Muscle layer of colon (tissue), 2 donors: ENCODE measurements around the gene LYPD8.

Experiments used
- H3K27ac ChIP-seq: one replicate; pipeline ENCODE4 v1.7.0; 2013; ENCODE audit warnings: low read depth, mild to moderate bottlenecking, low read length, moderate library complexity
- H3K27me3 ChIP-seq, 2 donors: one replicate each; pipeline ENCODE4 v1.7.0; 2013; ENCODE audit warnings: low read length in 2 of 2, mild to moderate bottlenecking in 2 of 2; ENCODE audit not compliant: insufficient read depth in 2 of 2, control insufficient read depth in 1 of 2
- H3K36me3 ChIP-seq: one replicate; pipeline ENCODE4 v1.7.0; 2013; ENCODE audit warnings: mild to moderate bottlenecking, low read length; ENCODE audit not compliant: insufficient read depth
- H3K4me1 ChIP-seq: one replicate; pipeline ENCODE4 v1.7.0; 2013; ENCODE audit warnings: mild to moderate bottlenecking, low read length; ENCODE audit not compliant: insufficient read depth
- H3K4me3 ChIP-seq, 2 donors: one replicate each; pipeline ENCODE4 v1.7.0; 2013; ENCODE audit warnings: low read length in 2 of 2, low read depth in 1 of 2, mild to moderate bottlenecking in 1 of 2, moderate library complexity in 1 of 2
- H3K9ac ChIP-seq: one replicate; pipeline ENCODE4 v1.7.0; 2013; ENCODE audit warnings: low read length
- H3K9me3 ChIP-seq: one replicate; pipeline ENCODE4 v1.7.0; 2013; ENCODE audit warnings: mild to moderate bottlenecking, low read length
- donor health status: abdominal sarcoma.
- donor health status: Adenocarcinoma of cecum.

Gene LYPD8

GRCh38 chr1:248788327-248788726 lies 32.8 kb upstream of the LYPD8 start:
- Histone ChIP-seq H3K27ac (no peak overlapping the region), H3K4me3 (no peak overlapping the region), H3K36me3 (no peaks in the 10 kb centered on the region), H3K27me3 (no peaks in the 10 kb centered on the region), H3K9me3 (no peaks in the 10 kb centered on the region), H3K4me1 (no peaks in the 10 kb centered on the region), H3K9ac (no peak overlapping the region)

DNA sequence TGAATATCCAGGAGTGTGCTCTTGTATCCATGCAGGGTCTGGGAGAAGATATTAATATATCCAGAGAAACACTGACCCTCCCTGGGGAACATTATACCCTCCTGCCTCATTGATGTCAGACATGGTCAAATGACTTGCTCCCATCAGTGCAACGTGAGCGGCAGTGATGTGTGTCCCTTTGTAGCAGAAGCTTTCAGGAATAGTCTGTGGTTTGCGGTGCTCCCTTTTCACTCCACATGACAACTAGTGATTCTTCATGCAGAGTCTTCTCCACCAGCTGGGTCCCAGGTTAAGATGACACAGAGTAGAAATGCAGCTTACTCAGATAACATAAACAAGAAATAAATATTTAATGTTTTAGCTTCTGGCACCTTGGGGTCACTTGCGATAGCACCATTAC lies 31.9 kb upstream of the LYPD8 start:
- Histone ChIP-seq H3K4me1 (no peaks in the 10 kb centered on the region), H3K9ac (no peak overlapping the region), H3K27ac (no peak overlapping the region), H3K36me3 (no peaks in the 10 kb centered on the region), H3K27me3 (no peaks in the 10 kb centered on the region), H3K9me3 (no peaks in the 10 kb centered on the region), H3K4me3 (no peak overlapping the region)

DNA sequence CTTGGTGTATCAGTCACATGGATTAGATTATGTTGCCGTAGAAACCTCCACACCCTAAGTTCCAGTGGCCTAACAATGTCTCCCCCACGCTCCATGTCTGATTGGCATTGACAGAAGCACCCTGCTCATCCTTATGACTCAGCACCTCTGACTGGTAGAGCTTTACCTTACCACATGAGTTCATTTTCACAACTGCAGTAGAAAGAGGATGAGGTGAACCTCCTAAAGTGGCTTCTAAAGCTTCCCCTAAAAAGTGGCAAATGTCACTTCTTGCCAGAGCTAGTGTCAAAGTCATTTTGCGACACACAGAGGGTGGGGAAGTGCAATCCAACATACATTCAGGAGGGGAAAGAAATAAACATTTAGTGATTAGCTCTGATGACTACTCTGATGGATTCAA lies 30.6 kb upstream of the LYPD8 start:
- H3K27ac ChIP-seq = no peak overlapping the region
- no peaks in the 10 kb centered on the region for H3K27me3 ChIP-seq
- no peaks in the 10 kb centered on the region for H3K4me1 ChIP-seq
- H3K9ac ChIP-seq = no peak overlapping the region
- peaks cover 2% of the 10 kb centered on the region for H3K9me3 ChIP-seq
- H3K36me3 ChIP-seq = no peaks in the 10 kb centered on the region
- no peak overlapping the region for H3K4me3 ChIP-seq

- H3K4me3 ChIP-seq = no peak overlapping the region
- no peak overlapping the region for H3K27ac ChIP-seq
- no peaks in the 10 kb centered on the region for H3K36me3 ChIP-seq
- peaks cover 5% of the 10 kb centered on the region for H3K9me3 ChIP-seq
- H3K9ac ChIP-seq = no peak overlapping the region
- H3K4me1 ChIP-seq = no peaks in the 10 kb centered on the region
- no peaks in the 10 kb centered on the region for H3K27me3 ChIP-seq
These were observed 27.8 kb upstream of the LYPD8 start for GRCh38 chr1:248783367-248783766.

- Histone ChIP-seq H3K9me3 (peaks cover 5% of the 10 kb centered on the region), H3K36me3 (no peaks in the 10 kb centered on the region), H3K4me3 (no peak overlapping the region), H3K9ac (no peak overlapping the region), H3K27me3 (no peaks in the 10 kb centered on the region), H3K4me1 (no peaks in the 10 kb centered on the region), H3K27ac (no peak overlapping the region)
These were observed 27.0 kb upstream of the LYPD8 start for GRCh38 chr1:248782416-248783141.

- Histone ChIP-seq H3K9me3 (peaks cover 5% of the 10 kb centered on the region), H3K27ac (no peak overlapping the region), H3K4me1 (no peaks in the 10 kb centered on the region), H3K4me3 (no peak overlapping the region), H3K36me3 (no peaks in the 10 kb centered on the region), H3K9ac (no peak overlapping the region), H3K27me3 (no peaks in the 10 kb centered on the region)
These were observed 23.8 kb upstream of the LYPD8 start for GRCh38 chr1:248779350-248779749.

GRCh38 chr1:248778906-248779305 lies 23.3 kb upstream of the LYPD8 start:
- Histone ChIP-seq H3K4me3 (no peak overlapping the region), H3K4me1 (no peaks in the 10 kb centered on the region), H3K9me3 (peaks cover 5% of the 10 kb centered on the region), H3K36me3 (no peaks in the 10 kb centered on the region), H3K27ac (no peak overlapping the region), H3K27me3 (no peaks in the 10 kb centered on the region), H3K9ac (no peak overlapping the region)

- Histone ChIP-seq H3K9ac (no peak overlapping the region), H3K27ac (no peak overlapping the region), H3K4me3 (no peak overlapping the region), H3K9me3 (peaks cover 5% of the 10 kb centered on the region), H3K36me3 (no peaks in the 10 kb centered on the region), H3K27me3 (no peaks in the 10 kb centered on the region), H3K4me1 (no peaks in the 10 kb centered on the region)
These were observed 21.4 kb upstream of the LYPD8 start for GRCh38 chr1:248776991-248777390.

- H3K36me3 ChIP-seq = no peaks in the 10 kb centered on the region
- no peaks in the 10 kb centered on the region for H3K4me1 ChIP-seq
- H3K9me3 ChIP-seq = no peaks in the 10 kb centered on the region
- H3K4me3 ChIP-seq = no peak overlapping the region
- H3K27me3 ChIP-seq = no peaks in the 10 kb centered on the region
- H3K9ac ChIP-seq = no peak overlapping the region
- no peak overlapping the region for H3K27ac ChIP-seq
These were observed 19.9 kb upstream of the LYPD8 start for GRCh38 chr1:248775441-248775840.

GRCh38 chr1:248759644-248760043 lies 4.1 kb upstream of the LYPD8 start:
- H3K9ac ChIP-seq = no peak overlapping the region
- no peaks in the 10 kb centered on the region for H3K36me3 ChIP-seq
- H3K9me3 ChIP-seq = no peaks in the 10 kb centered on the region
- H3K4me1 ChIP-seq = no peaks in the 10 kb centered on the region
- H3K27ac ChIP-seq = no peak overlapping the region
- no peaks in the 10 kb centered on the region for H3K27me3 ChIP-seq
- H3K4me3 ChIP-seq = no peak overlapping the region

- Histone ChIP-seq H3K9me3 (no peaks in the 10 kb centered on the region), H3K27me3 (no peaks in the 10 kb centered on the region), H3K36me3 (no peaks in the 10 kb centered on the region), H3K4me3 (no peak overlapping the region), H3K9ac (no peak overlapping the region), H3K27ac (no peak overlapping the region), H3K4me1 (no peaks in the 10 kb centered on the region)
These were observed 2.8 kb upstream of the LYPD8 start for GRCh38 chr1:248758352-248758751.

GRCh38 chr1:248757784-248758195 lies 2.2 kb upstream of the LYPD8 start:
- no peaks in the 10 kb centered on the region for H3K27me3 ChIP-seq
- no peak overlapping the region for H3K27ac ChIP-seq
- no peaks in the 10 kb centered on the region for H3K9me3 ChIP-seq
- H3K36me3 ChIP-seq = no peaks in the 10 kb centered on the region
- H3K9ac ChIP-seq = no peak overlapping the region
- H3K4me1 ChIP-seq = no peaks in the 10 kb centered on the region
- no peak overlapping the region for H3K4me3 ChIP-seq
